Endothelial cell of umbilical vein (primary cell): ENCODE measurements around the gene ESRRB. TPM values are rescaled to one million over a fixed set of nuclear protein-coding genes. Genes with fewer than 3 reads are reported as not detected.

Experiments
- BruUV-seq: library from RNA; stranded (reverse); fragments of 400-500 nt; replicated peaks from 2 replicates; lab custom pipeline; 2021; lab: Mats Ljungman, UMichigan
- CTCF ChIA-PET: fragments of 300-600, 350-600 bp; sonication (Branson Sonifier 250); formaldehyde crosslinking; loops from one replicate; lab custom pipeline; 2021; ENCODE audit warnings: antibody characterized with exemption, inconsistent platforms; lab: Charles Lee
- POLR2A ChIA-PET: fragments of 300-600, 350-600 bp; sonication (Branson Sonifier 250); formaldehyde crosslinking; loops from one replicate; lab custom pipeline; 2021; ENCODE audit warnings: antibody characterized with exemption, inconsistent platforms; lab: Charles Lee
- DNase-seq: peaks from one replicate; pipeline ENCODE4 v3.0.0-alpha.2; 2011; ENCODE audit warnings: low read depth, low spot score
- FAIRE-seq: peaks from 2 replicates; lab custom pipeline; 2011; peaks lifted over from hg19 to GRCh38; lab: Jason Lieb, UNC
- H2AFZ ChIP-seq: 2 replicates; pipeline ENCODE4 v1.6.0; 2012; ENCODE audit warnings: low read depth, low read length, control low read depth, inconsistent platforms
- H3K27ac ChIP-seq: 2 replicates; pipeline ENCODE4 v1.5.1; 2011; ENCODE audit warnings: low read depth, mild to moderate bottlenecking, control low read depth, low read length, moderate library complexity; ENCODE audit not compliant: insufficient read depth
- H3K27me3 ChIP-seq, 2 experiments: 2 replicates each; pipeline versions ENCODE4 v1.6.0 to v1.6.1; 2011; ENCODE audit warnings: low read length in 2 of 2, mixed read lengths in 1 of 2; ENCODE audit not compliant: control insufficient read depth in 2 of 2, insufficient read depth in 2 of 2
- H3K36me3 ChIP-seq, 2 experiments: 2 replicates in 1 of 2; 3 replicates in 1 of 2; pipeline ENCODE4 v1.5.1; 2011; ENCODE audit warnings: low read length in 2 of 2, mild to moderate bottlenecking in 1 of 2, moderate library complexity in 1 of 2; ENCODE audit not compliant: control insufficient read depth in 2 of 2, insufficient read depth in 2 of 2; ENCODE audit errors: extremely low read depth in 1 of 2
- H3K4me1 ChIP-seq: 3 replicates; pipeline ENCODE4 v1.5.1; 2011; ENCODE audit warnings: mild to moderate bottlenecking, low read length; ENCODE audit not compliant: control insufficient read depth, insufficient read depth; ENCODE audit errors: extremely low read depth
- H3K4me2 ChIP-seq: 2 replicates; pipeline ENCODE4 v1.6.1; 2011; ENCODE audit warnings: low read length, control low read depth, mixed read lengths; ENCODE audit not compliant: insufficient read depth
- H3K4me3 ChIP-seq, 3 experiments: fragments of 200-600 bp in 1 of 3; sonication (generic), shearing (Covaris generic) in 1 of 3; replicated peaks in 1 of 3; 2 replicates each; pipeline ENCODE4 v1.5.1; 2011 to 2016; ENCODE audit warnings: control low read depth in 3 of 3, low read length in 3 of 3, mild to moderate bottlenecking in 2 of 3, inconsistent platforms in 1 of 3, low read depth in 1 of 3, moderate library complexity in 1 of 3; ENCODE audit not compliant: insufficient read depth in 1 of 3
- H3K79me2 ChIP-seq: 2 replicates; pipeline ENCODE4 v1.6.0; 2012; ENCODE audit warnings: low read length, inconsistent platforms; ENCODE audit not compliant: control insufficient read depth, insufficient read depth
- H3K9ac ChIP-seq: replicated peaks from 2 replicates; pipeline ENCODE3; 2011; ENCODE audit warnings: low read length, control low read depth; ENCODE audit not compliant: insufficient read depth; ENCODE audit errors: extremely low read depth
- H3K9me1 ChIP-seq: replicated peaks from 3 replicates; pipeline ENCODE4 v1.6.0; 2011; ENCODE audit warnings: mild to moderate bottlenecking, low read length; ENCODE audit not compliant: control insufficient read depth, insufficient read depth; ENCODE audit errors: extremely low read depth
- H3K9me3 ChIP-seq: replicated peaks from 2 replicates; pipeline ENCODE4 v1.5.1; 2012; ENCODE audit warnings: low read length, inconsistent platforms; ENCODE audit not compliant: control insufficient read depth, insufficient read depth
- H4K20me1 ChIP-seq: replicated peaks from 2 replicates; pipeline ENCODE3; 2011; ENCODE audit warnings: mild to moderate bottlenecking, low read length; ENCODE audit not compliant: control insufficient read depth, insufficient read depth; ENCODE audit errors: extremely low read depth
- EZH2 ChIP-seq: IDR thresholded peaks from 2 replicates; pipeline ENCODE4 v1.6.1; 2012; ENCODE audit warnings: borderline replicate concordance, low read depth, mild to moderate bottlenecking, moderate library complexity, low read length, inconsistent platforms; ENCODE audit not compliant: severe bottlenecking
- FOS ChIP-seq: IDR thresholded peaks from 2 replicates; pipeline ENCODE4 v1.6.1; 2011; ENCODE audit warnings: mild to moderate bottlenecking, low read length, moderate library complexity, borderline replicate concordance; ENCODE audit not compliant: insufficient read depth
- MYC ChIP-seq: IDR thresholded peaks from one replicate; pipeline ENCODE4 v1.6.1; 2011; ENCODE audit warnings: mild to moderate bottlenecking, low read depth, low read length
- dilution Hi-C: fragments of 300-500 bp; cut with MboI; formaldehyde crosslinking; loops from one replicate; pipeline ENCODE4 v1.15.0; 2019; ENCODE audit warnings: low sequenced_read_pairs; ENCODE audit not compliant: extremely low pct_ligation_motif_present
- intact Hi-C: fragments of 100-400 bp; cut with micrococcal nuclease; formaldehyde crosslinking; loops from one replicate; pipeline ENCODE4 v1.10.0; 2022
- polyA plus RNA-seq, 4 experiments: library from polyadenylated mRNA; depleted of rRNA in 3 of 4; stranded (reverse) in 3 of 4; unstranded in 1 of 4; fragments of >200 nt; gene quantifications; 2 replicates each; pipeline versions ENCODE4 v1.2.1 to v1.2.3, GENCODE V29; 2011 to 2012; ENCODE audit warnings: missing spikeins in 1 of 4
- total RNA-seq: library from RNA; stranded (reverse); gene quantifications from 2 replicates; pipeline ENCODE4 v1.2.3, GENCODE V29; 2021

ESRRB gene
- total and polyA plus RNA-seq, 2 donors (not counting 3 experiments of a cell fraction or from before 2014, with no cell fraction given) = not detected

- Histone ChIP-seq H4K20me1 (no peaks in the 10 kb centered on the region), H3K4me3 (no peak overlapping the region), H3K79me2 (no peaks in the 10 kb centered on the region), H3K4me2 (no peak overlapping the region), H3K27ac (no peak overlapping the region), H2AFZ (no peak overlapping the region), H3K9ac (no peak overlapping the region), H3K4me1 (no peaks in the 10 kb centered on the region), H3K9me3 (no peaks in the 10 kb centered on the region), H3K27me3 (peaks cover 28% of the 10 kb centered on the region in 2 experiments), H3K36me3 (no peaks in the 10 kb centered on the region), H3K9me1 (no peaks in the 10 kb centered on the region)
- no TSS peak for BruUV-seq
- intact Hi-C loops (no loop called here), dilution Hi-C loops (no loop called here)
- POLR2A ChIA-PET = no interaction called here
- no peak for DNase-seq
- TF ChIP-seq EZH2 = peak; percentile 20
- TF ChIP-seq FOS = no peak
- CTCF ChIA-PET = interaction anchor here (1.2 kb wide), 1 partner anchor 23 kb away, joined by 3 read pairs; no protein-coding TSS in a partner anchor
- FAIRE-seq = no peak
Measured at GRCh38 chr14:76329951-76330350, 46.0 kb upstream of the ESRRB start.

GRCh38 chr14:76330411-76331327 is 45.3 kb upstream of the ESRRB start:
- H3K4me3 ChIP-seq = no peak overlapping the region
- no peaks in the 10 kb centered on the region for H3K36me3 ChIP-seq
- CTCF ChIA-PET = interaction anchor here (1.4 kb wide), 1 partner anchor 18 kb away, joined by 4 read pairs; no protein-coding TSS in a partner anchor
- no peak overlapping the region for H3K9ac ChIP-seq
- dilution Hi-C loops (no loop called here), intact Hi-C loops (no loop called here)
- FAIRE-seq (no peak), DNase-seq (no peak)
- H3K27ac ChIP-seq = no peak overlapping the region
- no peaks in the 10 kb centered on the region for H3K4me1 ChIP-seq
- no peaks in the 10 kb centered on the region for H4K20me1 ChIP-seq
- no TSS peak for BruUV-seq
- POLR2A ChIA-PET = no interaction called here
- H3K79me2 ChIP-seq = no peaks in the 10 kb centered on the region
- no peaks in the 10 kb centered on the region for H3K9me1 ChIP-seq
- TF ChIP-seq FOS = no peak
- no peak for TF ChIP-seq MYC
- peak; percentile 1 for TF ChIP-seq EZH2
- H3K4me2 ChIP-seq = no peak overlapping the region
- peaks cover 28% of the 10 kb centered on the region in 2 experiments for H3K27me3 ChIP-seq
- no peak overlapping the region for H2AFZ ChIP-seq
- H3K9me3 ChIP-seq = no peaks in the 10 kb centered on the region
